NCI-H187 (cell line): ENCODE measurements around the gene BCL2L14.

Source experiments
- DNase-seq, 2 experiments: peaks; one replicate each; lab custom pipeline; 2025; lab: John Stamatoyannopoulos, UW

BCL2L14 gene, protein sequence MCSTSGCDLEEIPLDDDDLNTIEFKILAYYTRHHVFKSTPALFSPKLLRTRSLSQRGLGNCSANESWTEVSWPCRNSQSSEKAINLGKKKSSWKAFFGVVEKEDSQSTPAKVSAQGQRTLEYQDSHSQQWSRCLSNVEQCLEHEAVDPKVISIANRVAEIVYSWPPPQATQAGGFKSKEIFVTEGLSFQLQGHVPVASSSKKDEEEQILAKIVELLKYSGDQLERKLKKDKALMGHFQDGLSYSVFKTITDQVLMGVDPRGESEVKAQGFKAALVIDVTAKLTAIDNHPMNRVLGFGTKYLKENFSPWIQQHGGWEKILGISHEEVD

DNA sequence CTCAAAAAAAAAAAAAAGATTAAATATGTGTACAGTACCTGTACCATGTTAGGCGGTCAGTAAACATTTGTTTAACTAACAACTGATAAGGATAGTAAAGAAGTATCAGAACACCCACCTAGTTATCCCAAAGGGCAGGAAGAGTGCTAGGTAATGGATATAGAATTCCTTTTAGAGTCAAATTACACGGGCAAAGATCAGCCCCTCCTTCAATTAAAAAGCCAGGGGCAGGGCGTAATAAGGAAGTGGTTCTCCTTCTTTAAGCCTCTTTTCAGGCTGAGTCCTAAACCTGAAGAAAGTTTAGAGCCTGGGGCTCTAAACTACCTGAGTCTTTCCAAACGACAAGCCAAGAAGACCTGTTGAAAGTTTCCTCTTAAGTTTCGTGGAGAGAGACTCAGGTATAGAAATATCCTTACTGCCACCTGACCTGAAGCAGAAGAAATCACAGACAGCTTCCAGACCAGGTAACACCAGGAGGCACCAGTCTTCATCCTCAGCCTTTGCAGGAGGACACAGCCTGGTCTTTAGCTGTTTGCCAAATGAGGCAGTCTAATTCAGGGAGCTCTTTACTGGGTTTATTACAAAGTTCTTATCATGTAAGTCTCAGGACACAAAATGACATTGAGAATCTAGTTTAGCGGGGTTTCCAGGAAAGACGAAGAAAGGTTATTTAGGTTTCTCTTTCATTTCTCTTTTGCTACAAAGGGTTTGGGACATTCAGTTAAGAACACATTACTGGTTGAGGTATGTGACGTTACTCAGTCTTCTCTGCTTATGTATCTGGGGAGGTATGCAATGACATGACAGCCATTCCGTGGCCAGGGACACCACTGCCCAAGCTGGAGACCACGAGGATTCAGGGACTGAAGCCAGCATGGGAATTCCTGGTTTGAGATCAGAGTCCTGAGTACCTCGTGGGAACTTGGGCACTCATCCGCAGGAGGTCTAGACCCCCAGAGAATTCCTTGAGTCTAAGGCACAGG lies at the start of gene BCL2L14:
TSS of gene BCL2L14 (plus strand) at position 266 of the 983 bp plus-strand sequence. CDS start 8,367 bp downstream, outside the sequence.
- DNase-seq, result no peak

DNA sequence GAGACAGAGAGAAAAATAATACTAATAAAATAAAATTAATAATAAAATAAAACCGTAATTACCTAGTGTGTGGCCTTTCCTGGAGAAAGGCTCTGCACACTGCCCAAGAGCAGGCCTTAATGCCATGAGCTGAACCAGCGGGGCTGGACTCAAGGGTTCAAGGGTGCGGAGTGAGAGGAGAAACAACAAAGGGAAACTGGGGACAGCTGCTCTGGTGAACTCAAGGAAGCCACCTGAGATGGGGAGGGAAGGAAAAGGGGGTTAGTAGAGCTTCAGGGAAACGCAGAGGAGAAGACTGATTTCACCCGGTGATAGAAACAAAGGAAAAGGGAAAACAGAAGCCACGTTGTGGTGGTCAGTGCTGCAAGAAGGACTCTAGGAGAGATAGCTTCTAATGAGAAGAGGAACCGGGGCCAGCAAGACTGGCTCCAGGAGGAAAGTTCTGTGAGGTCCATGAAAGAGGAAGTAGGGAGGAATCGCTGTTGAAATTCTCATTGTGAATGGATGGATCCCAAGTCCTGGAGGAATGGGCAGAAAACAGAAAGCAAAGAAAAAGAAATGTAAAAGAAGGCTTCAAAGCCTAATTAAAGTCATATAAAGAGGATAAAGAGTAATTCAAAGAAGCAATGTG lies 48.3 kb upstream of the BCL2L14 start:
- no peak for DNase-seq

DNA sequence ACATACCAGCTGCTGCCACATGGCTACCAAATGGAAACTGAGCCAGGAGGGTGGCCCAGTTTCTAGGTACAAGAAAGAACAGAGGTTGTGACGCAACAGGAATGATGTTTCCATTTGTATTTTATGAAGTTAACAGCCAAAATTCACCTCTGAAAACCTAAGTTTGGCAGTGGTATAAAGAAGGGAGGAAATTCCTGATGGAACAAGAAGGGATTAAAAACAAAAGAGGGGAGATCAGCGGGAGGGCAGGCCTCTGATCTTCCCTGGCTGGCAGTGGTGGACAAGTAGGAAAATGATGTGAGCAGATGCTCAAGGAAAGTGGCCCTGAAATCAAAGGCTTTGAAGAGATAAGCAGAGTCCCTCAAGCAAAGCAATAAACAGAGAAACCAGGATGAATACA lies 47.3 kb upstream of the BCL2L14 start:
- no peak for DNase-seq

DNA sequence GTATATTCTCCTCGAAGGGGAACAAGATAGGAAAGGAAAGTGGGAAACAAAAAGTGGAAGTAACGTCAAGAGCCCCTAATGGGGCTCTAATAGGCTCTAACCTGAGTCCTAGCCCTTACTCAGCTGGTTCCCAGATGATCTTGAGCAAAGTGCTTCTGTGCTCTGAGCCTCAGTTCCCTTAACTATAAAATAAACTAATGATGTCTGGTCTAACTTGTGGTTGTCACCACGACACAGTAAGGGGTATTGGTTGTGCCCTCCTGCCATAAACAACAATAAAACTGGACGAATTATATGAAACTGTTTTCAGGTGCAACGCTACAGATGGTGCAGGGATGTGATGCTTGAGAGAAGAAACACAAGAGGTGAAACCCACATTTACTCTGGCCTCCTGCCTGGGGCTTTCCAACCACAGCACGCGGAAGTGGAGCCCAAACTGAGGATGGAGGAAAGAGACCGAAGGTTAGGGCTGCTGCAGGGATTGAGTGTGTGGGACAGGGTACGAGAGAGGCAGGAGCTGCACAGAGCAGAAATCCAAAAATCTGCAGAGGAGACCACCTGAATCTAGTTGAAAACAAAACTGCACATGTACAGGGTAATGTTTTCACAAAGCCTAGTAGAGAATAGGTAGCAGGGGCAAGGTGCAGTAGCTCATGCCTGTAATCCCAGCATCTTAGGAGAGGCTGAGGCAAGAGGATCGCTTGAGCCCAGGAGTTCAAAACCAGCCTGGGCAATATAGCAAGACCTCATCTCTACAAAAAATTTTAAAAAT lies 45.6 kb upstream of the BCL2L14 start:
- no peak for DNase-seq

DNA sequence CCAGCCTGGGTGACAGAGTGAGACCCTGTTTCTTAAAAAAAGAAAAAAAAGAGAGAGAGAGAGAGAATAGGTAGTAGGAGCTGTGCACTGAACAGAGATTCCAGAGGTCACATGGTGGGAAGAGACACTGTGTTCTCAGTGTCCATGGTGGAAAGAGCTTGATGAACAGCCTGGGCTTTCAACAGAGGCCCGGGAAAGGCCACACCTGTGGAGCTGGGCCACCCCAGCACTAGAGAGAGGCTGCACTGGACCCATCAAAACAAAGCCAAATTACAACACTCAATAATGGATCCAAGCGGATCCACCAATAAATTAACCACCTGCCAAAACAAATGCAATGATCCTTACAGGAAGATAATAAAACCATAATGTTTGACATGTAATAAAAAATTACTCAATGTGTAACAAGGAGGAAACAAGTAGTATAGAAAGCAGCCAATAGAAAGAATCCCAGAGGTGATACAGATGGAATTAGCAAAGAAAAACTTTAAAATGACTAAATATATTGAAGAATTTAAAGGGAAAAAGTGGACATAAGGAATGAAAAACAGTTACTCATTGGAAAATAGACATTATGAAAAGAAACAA lies 44.8 kb upstream of the BCL2L14 start:
- no peak for DNase-seq

DNA sequence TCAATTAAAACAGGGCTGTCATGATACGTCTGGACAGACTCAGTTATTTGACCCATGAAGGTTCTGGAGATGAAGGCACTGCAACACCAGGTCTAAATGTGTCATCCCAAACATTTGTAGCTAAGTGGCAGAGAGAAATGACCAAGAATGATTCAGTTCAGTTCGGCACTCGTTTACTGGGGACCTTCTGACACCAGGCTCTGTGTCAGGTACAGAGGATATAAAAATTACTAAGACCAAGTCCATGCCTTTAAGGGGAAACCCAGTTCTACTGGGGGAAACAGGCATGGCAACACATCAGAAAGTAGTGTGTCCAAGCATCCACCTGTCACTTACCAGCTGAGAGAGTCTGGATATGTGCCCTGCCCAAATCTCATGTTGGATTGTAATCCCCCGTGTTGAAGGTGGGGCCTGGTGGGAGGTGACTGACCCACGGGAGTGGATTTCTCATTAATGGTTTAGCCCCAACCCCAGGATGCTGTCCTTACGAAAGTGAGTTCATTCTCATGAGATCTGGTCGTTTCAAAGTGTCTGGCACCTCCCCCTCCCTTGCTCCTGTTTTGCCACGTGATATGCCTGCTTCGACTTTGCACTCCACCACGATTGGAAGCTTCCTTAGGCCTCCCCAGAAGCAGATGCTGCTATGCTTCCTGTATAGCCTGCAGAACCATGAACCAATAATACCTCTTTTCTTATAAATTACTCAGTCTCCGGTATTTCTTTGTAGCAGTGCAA lies 41.9 kb upstream of the BCL2L14 start:
- DNase-seq, result no peak

DNA sequence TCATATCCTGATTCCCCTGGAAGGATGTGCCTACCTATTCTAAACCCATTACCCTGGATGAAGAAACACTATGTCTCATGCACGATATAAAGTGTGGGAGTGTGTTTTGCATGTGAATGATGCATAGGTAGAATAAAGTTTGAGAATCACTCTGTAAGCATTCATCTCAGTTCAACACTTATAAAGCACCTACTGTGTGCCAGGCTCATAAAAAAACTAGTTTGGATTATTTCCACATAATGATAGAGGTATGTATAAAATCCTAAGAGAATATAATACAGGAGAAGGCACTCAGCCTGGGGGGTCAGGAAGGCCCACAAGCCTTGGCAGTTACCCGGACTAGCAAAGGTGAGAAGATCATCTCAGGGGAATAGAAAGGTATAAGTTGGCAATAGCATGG lies 41.1 kb upstream of the BCL2L14 start:
- no peak for DNase-seq

DNA sequence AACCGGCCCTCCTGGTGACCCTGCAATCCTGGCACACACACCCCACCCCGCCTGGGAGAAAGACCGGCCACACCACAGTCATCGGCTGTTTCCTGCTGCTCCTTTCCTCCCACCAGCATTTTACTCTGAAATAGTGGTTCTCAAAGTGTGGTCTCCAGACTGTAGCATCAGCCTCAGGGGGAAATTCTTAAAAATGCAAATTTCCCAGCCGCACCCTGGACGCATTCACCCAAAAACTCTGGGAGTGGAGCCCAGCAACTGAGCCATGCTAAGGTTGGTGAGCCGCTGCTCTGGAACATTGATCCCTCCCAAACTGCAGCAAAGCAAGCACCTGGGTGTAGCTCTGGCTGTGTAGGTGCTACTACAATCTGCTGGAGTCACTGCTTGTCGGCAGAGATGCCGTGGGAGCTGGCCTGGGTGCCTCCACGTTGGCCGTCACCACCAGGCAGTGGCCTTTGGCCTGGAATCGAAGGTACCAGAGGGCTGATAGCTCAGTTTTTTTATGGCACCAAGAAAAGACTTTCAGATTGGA lies 38.4 kb upstream of the BCL2L14 start:
- no peak for DNase-seq

DNA sequence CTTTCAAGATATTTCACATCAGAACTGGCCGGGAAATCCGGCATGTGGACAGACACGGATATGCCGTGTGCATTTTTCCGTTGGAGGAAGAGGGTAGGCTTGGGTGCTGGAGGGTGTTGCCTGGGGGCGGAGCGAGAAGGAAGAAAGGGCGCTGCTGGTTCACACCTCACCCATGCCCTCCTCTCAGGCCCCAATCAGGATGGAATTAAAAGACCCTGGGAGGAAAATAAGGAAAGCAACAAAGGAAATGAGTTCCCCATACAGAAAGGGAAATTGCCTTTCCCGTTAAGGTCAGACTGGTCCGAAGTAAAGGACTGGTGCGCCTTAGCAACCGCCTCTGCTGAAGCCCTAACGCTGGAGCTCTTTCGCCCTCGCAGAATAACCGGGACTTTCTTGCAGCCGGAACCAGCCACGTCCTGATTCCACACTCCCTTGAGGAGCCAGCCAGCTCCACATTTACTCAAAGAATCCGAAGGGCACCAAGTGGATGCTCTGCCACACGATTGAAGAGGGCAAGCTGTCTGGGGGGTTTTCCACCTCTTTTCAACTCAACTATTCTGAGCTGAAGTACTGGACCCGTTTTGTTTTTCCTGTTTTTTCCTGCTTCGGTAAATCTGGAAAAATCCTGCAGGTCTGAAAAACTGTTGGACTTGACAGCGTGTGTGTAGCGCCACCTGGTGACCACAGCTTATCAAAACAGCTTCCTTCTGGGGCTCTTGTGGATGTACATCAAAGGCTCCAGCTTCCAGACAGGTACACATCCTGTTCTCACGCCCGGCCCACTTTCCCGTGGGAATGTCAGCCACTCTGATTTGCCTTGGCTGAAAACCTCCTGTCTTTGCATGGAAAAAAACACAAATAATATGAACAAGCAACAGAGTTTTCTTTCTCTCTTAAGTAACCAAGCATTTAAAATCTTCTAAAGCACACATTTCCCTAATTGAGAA lies 37.6 kb upstream of the BCL2L14 start:
- DNase-seq, result peak; percentile 46 to 58

DNA sequence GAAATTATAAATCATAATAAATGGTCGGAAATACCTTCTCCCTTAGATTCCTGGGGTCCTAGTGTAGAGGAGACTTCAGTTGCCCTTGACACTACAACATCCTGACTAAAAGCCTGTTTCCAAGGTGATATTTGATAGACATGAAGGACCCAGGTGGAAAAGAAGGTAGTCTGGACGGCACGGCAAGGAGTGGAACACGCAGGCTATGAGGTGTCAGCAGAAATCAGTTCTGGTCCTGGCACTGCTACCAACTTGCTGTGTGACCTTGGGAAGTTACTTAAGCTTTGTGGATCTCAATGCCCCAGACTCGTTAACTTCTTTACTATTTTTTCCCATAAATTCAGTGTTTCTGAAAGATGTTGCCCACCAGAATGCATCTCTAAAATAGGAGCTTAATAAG lies 36.9 kb upstream of the BCL2L14 start:
- DNase-seq, result no peak

DNA sequence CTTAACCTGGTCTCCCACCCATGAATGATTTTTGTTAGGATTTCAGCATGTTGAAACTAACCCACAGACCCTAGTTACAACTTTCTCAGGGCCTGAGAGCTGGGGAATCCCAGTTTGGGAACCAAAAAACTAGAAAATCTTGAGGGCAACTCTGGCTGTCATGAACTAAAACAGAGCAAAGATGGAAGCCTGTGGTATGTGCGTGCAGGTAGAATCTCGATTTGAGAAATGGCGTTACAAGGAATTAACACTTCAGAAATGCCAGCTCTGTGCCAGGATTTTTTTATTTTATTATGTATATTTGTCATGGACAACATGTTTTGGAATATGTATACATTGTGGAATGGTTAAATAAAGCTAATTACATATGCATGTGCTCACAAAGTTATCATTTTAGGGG lies 36.4 kb upstream of the BCL2L14 start:
- no peak for DNase-seq

DNA sequence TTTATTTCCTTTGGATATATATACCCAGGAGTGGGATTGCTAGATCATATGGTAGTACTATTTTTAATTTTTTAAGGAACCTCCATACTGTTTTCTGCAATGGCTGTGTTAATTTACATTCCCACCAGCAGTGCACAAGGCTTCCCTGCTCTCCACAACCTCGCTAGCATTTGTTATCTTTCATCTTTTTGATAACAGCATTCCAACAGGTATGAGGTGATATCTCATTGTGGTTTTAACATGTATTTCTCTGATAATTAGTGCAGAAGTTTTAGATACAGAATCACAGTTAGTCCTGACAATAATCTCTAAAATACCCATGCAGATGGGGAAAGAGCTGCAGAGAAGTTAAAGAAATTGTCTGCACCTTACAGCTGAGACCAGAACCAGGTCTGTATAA lies 35.5 kb upstream of the BCL2L14 start:
- no peak for DNase-seq

DNA sequence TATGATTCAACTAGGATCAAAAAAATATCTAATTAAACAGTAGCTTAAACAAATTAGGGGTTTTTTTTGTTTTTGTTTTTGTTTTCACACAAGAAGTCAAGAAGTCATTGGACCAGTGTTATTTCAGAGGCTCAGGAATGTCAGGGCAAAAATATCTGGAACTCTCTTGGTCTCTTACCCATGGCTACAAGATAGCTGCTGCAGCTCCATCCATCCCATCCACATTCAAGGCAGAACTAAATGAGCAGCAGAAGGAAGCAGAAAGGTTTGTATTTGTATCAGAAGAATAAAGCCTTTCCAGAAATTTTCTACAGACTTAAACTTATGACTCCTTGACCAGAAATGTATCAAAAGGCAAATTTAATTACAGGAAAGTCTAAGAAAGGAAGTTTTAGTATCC lies 33.8 kb upstream of the BCL2L14 start:
- DNase-seq, result no peak

DNA sequence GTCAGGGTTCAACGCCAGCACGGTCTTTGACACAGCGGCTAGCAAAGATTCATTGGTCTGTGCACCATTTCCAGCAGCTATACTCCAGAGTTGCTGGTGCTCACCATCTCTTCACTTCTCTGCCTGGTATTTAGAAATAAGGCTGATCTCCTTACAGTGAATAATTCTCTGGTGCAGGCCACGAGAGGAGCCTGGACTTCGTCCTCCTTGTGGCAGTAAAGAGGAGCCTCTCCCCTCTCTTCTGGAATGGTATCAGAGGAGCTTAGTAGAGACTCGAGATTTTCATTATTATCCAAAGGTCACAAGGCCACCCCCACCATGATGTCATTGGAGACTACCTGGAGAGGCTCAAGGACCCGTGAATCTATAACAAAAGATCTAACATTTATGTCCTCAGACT lies 30.8 kb upstream of the BCL2L14 start:
- DNase-seq, result no peak

DNA sequence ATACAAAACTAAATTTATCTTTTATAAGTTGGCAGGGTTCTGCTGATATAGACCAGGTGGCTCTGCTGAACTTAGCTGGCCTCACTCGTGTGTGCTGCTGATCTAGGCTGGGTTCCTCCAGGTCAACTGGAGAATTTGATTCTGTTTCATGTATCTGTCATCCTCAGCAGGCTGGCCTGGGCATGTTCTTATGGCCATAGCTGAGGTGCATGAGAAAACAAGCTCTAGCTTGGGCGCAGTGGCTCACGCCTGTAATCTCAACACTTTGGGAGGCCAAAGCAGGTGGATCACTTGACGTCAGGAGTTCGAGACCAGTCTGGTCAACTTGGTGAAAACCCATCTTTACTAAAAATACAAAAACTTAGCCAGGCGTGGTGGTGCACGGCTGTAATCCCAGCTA lies 24.3 kb upstream of the BCL2L14 start:
- DNase-seq, result no peak

DNA sequence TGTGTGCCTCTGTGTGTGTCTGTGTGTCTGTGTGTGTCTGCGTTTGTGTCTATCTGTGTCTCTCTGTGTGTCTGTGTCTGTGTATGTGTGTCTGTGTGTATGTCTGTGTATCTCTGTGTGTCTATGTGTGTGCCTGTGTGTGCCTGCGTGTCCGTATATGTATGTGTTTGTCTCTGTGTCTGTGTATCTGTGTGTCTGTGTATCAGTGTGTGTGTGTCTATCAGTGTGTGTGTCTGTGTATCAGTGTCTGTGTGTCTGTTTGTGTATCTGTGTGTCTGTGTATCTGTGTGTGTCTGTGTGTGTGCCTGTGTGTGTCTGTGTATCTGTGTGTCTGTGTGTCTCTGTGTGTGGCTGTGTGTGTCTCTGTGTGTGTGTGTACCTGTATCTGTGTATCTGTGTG lies 23.1 kb upstream of the BCL2L14 start:
- no peak for DNase-seq

DNA sequence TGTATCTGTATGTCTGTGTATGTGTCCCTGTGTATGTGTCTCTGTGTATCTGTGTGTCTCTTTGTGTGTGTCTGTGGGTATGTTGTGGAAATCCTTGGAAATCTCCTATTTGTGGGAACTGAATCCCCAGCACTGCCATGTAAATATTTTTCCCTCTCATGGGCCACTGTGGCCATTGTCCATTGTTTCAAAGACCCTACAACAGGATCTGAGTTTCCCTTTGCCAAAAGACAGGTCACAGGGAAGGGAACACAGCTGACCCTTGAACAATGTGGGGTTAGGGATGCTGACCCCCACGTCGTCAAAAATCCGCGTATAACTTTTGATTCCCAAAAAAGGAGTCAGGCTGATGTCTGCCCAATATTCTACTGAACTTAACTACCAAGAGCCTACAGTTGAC lies 22.5 kb upstream of the BCL2L14 start:
- DNase-seq, result no peak

DNA sequence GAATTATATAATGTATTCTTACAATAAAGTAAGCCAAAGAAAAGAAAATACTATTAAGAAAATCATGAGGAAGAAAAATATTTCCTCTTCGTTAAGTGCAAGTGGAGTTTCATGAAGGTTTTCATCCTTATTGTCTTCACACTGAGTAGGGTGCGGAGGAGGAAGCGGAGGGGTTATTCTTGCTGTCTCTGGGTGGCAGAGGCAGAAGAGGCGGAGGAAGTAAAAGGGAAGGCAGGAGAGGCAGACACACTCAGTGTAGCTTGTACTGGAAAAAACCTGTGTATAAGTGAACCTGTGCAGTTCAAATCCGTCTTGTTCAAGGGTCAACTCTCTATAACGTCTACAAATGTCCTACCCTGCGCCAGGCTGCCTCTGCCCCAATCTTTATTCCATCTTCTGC lies 22.0 kb upstream of the BCL2L14 start:
- no peak for DNase-seq

DNA sequence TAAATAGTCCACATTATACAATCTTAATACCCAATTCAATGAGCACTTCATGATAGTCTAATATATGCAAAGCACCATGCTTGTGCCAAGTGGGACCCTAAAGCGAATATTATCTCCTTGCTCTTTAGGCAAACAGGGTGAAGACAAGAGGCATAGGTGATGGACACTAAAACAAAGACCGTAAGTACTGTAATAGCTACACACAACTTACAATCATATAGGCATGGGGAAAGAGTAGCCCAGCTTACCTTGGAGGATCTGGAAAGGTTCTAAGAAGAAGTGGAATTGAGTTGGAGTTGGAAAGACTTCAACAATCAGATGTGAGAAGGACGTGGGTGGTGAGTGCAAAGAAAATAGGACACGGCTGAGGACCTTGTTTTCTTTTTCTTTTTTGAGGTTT lies 19.1 kb upstream of the BCL2L14 start:
- DNase-seq, result no peak
